Hematopoietic multipotent progenitor cell treated with erythropoietin and hydrocortisone succinate and interleukin-3 and kit ligand, for 6 days (in vitro differentiated cells): Measurements from ENCODE around the gene PDLIM1.
"Not testable (repeated sequence)": the region's sequence is repeated elsewhere in the genome, so short reads cannot be mapped to it uniquely, and the experiment has no call there.

Experiments used
- DNase-seq: peaks from one replicate; pipeline ENCODE4 v3.0.0-alpha.2; 2015

Gene PDLIM1

DNA sequence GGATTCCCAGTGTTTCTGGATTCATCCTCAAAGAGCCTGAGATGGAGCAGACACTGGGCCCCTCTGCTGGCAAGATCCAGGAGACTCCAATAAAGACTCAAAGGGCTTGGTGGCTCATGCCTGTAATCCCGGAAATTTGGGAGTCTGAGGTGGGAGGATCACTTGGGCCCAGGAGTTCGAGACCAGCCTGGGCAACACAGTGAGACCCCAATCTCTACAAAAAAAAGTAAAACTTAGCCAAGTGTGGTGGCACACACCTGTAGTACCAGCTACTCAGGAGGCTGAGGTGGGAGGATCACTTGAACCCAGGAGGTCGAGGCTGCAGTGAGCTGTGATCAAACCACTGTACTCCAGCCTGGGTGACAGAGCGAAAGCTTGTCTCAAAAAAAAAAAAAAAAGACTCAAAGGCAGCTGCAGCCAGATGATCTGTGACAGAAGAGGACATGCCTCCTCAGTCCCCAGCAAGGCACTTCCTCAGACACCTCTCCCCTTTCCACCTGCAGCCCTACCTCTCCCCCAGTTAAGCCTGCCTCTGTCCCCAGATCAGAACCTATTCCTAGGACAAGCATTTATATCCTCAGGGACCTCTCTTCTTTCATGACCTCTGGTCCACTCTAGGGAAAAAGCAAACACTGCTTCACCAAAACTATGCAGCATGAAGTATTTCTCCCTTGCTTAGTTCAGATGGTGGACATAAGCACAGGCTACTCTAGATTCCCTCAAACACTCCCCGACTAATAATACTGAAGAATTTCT lies 27.9 kb downstream of the PDLIM1 start:
- DNase-seq, result no peak

DNA sequence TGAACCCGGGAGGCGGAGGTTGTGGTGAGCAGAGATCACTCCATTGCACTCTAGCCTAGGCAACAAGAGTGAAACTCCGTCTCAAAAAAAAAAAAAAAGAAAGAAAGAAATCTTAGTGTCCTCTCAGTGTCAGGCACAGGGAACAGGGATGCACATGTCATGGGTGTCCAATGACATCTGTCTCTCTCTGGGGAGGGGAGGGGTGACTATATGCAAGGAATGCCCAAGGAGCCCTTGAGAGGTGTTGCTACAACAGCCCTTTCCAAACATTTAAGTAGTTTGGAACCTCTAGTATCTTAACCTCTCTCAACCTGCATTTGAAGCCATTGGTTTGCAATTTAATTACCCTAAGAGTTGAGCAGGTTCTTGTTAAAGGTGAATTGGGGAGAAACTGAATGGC lies 28.9 kb downstream of the PDLIM1 start:
- DNase-seq, result no peak

DNA sequence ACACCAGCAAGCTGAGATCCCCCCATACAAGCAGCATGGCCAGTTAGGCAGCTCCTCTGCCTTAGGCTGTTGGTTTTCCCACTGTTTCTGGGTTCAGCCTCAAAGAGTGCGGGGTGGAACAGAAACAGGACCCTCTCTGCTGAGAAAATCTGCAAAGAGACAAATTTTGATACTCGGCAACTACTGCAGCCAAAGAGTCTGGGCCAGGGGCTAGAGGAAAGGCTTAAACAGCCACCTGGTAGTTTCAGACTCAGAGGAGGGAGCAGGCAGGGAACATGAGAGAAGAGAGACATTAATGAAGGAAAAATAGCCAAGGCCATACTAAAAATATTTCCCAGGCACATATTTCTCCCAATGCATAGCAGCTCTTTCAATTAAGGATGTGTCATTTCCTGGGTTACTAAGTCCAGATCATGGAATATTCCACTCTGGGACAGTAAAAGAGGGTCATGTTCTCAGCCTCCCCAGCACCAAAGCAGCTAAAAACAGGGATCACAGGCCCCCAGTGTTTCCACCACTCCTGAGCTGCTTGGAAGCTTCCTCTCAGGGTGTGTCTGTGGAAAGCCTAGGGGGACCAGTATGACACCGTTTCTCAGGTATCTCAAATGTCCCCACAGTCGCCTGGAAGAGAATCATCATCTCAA lies 29.8 kb downstream of the PDLIM1 start:
- DNase-seq, result no peak

DNA sequence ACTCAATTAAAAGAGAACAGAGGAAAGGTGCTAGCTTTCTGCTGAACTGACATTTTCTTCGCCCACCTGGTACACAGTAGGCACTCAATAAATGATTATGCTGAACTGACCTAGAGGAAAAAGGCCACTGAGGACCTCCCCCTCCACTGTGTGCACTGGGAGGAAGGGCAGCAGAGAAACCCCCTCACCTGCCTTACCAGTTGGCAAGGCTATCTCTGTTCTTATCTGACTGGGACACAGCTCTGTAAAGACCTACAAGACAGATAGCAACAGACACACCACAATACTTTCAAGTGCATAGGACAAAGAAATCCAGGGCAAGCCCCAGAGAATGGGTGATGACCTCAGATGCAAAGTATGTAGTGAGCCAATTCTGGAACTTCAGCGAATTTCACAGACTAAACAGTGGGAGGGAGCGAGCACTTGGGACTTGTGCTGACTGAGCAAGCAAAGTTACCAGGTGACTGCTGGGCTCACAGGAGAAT lies 30.4 kb downstream of the PDLIM1 start:
- DNase-seq, result peak; percentile 46

DNA sequence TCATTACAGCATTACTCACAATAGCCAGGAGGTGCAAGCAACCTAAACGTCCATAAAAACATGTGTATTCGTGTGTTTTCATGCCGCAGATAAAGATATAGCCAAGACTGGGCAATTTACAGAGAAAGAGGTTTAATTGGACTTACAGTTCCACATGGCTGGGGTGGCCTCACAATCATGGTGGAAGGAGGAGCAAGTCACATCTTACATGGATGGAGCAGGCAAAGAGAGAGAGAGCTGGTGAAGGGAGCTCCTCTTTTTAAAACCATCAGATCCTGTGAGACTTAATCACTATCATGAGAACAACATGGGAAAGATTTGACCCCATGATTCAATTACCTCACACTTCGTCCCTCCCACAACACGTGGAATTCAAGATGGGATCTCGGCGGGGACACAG lies 33.0 kb downstream of the PDLIM1 start:
- DNase-seq, result no peak

DNA sequence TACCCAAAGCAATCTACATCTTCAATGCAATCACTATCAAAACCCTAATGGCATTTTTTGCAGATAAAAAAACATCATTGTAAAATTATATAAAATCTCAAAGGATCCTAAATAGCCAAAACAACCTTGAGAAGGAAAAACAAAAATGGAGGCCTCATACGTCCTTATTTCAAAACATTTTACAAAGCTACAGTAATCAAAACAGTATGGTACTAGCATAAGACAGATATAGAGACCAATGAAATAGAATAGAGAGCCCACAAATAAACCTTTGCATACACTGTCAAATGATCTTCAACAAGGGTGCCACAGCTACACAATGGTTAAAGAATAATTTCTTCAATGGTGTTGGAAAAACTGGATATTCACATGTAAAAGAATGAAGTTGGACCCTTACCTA lies 34.5 kb downstream of the PDLIM1 start:
- DNase-seq, result no peak

DNA sequence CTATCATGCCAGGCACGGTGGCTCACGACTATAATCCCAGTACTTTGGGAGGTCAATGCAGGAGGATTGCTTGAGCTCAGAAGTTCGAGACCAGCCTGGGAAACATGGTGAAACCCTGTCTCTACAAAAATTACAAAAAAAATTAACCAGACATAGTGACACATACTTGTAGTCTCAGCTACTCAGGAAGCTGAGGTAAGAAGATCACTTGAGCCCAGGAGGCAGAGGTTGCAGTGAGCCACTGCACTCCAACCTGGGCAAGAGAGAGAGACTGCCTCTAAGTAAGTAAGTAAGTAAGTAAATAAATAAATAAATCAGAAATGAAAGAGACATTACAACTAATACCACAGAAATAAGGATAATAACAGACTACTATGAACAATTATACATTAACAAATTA lies 36.2 kb downstream of the PDLIM1 start:
- no peak for DNase-seq

DNA sequence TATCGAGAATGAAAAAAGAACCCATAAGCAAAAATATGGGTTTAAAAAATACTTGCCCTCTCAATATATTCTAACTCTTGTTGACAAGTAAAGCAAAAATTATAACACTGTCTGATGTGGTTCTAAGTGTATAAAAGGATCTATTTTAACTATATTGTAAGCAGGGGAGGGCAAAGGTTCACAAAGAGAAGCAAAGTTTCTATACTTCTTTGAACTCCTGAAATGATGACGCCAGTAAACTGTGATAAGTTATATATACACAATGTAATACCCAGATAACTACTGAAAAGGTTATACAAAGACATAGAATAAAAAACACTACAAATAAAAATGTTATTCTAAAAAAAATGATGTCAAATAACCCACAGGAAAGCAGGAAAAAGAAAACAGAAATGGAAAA lies 37.1 kb downstream of the PDLIM1 start:
- no peak for DNase-seq

DNA sequence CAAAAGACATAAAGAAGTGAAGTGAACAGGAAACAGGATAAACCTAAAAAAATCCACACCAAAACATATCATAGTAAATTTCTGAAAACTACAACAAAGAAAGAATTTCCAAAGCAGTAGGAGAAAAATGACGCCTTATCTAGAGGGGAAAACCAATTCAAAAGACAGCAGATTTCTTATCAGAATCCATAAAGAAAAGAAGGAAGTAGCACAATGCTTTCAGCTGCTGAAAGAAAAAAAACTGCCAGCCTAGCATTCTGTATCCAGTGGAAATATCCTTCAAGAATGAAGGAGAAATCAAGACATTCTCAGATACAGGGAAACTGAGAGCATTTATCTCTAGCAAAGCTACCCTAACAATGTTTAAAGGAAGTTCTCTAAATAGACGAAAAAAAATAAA lies 37.8 kb downstream of the PDLIM1 start:
- DNase-seq, result peak; percentile 24

DNA sequence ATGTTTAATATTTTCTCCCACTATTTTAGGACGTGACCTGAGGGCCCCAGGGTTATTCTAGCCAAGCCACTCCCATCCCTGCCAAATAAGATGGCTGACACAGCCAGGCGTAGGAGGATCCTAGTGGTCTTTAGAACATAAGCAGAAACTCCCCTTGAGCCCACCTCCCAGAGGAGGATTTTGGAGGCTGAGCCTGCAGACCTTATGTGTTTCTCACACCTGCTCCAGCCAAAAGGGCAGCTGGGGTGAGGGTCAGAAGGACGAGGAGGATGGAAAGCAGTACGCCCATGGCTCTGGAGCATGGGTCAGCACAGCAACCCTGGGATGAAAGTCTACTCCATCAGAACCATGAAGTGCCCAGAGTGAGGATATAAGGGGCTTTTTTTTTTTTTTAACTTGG lies 39.9 kb downstream of the PDLIM1 start:
- DNase-seq, result no peak

DNA sequence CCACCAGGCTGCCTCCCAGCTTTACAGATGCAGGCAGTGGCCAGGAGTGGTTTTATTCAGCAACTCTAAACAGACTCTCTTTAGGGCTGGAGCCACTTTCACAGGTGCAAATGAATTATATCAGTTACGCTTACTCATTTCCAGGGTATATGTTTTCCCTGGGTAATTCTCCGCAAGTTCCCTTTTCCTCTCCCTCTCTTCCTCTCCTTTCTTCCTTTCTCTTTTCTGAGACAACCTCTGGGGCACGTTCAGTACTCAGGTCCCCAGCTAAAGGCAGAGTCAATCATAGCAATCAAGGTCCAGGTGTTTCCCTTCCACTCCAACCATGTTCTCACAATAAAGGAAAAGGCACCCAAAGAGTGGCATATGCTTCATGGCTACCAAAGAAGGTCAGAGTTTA lies 41.3 kb downstream of the PDLIM1 start:
- DNase-seq, result no peak

DNA sequence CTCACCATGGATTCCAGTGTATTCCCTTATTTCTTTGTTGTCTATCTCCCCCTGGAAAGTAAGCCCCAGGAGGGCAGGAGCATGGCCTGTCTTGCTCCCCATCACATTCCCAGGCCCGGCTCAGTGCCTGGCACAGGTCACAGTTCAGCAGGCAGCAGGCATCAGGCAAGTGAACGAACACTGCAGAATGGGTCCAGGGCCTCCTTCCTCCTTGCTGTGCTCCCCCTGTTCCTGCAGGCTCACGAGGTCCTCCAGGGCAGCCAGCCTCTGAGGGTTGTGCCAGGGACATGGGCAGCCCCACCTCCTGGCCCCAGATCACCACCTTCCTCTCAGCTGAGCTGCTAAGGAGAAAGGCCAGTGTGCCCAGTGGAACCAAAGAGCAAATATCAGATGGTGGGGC lies 41.8 kb downstream of the PDLIM1 start:
- no peak for DNase-seq

DNA sequence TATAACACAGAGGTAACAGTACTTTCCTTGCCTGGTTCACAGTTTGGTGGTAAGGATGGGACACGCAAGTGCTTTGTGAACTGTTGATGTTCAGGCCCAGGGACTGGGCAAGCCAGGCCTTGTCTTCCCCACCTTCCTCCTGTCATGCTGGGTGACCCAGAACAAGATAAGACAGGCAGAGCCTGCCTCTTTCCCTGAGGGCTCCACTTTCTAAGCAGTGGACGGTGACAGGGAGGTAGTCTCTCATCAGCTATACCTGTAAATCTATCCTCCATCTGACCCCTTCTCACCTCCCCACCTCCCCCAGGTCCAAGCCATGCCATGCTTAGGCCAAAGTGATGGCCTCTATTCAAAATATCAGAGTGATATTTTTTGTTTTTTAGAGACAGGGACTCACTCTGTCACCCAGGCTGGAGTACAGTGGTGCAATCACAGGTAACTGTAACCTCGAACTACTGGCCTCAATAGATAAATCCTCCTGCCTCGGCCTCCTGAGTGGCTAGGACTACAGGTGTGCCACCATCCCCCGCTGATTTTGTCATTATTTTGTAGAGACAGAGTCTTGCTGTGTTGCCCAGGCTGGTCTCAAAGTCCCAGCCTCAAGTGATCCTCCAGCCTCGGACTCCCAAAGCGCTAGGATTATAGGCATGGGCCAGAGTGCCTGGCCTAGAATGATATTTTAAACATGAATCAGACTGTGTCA lies 42.8 kb downstream of the PDLIM1 start:
- DNase-seq, result no peak

DNA sequence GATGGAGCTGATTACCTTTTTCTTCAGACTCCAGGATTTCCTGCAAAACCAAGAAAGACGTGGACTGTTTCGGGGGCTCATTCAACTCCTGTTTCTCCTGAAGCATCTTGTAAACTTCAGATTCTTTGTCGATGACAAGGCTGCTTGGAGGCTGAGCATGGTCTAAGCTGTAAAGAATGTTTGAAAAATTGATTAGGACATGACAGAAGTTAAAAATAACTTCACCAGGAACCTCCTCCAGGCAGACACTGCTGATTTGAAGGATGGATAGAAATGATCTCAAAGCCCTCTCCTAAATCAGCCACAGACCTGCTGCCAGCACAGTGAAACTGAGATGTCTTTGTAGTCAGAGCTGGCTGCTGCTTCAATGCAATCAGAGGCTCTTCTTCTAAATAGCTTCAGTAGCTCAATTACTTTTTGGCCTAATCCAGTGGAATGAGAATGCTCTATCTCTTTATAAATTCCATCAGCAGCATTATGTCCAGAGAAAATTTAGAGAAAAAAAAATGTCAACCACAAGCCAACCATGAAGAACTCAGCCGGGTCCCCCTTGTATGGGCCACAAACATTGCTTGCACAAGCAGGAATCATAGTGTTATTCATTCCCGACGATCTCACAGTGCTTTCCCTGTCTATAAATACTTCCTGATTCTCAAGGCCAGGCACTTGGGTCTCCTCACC lies 43.5 kb downstream of the PDLIM1 start:
- DNase-seq, result no peak

DNA sequence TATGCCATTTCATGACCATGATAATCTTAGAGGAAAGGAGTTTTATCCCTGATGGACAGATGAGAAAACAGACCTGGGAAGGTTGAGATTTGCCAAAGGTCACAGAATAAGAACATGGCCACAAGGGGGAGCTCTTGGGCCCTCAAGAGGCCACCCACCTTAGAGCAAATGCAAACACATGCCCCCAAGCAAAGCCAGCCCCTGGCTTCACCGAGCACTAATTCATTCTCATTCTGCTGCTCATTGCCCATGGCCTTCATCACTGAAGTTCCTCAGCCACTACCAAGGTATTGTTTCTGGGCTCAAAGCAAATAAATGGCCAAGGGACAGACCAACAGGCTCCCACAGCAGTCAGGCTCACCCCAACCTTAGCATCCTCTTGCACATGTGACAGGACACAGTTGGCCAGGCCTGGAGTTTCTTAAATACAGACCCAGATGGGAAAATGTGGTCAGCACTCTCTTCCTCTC lies 44.2 kb downstream of the PDLIM1 start:
- DNase-seq, result peak; percentile 93

DNA sequence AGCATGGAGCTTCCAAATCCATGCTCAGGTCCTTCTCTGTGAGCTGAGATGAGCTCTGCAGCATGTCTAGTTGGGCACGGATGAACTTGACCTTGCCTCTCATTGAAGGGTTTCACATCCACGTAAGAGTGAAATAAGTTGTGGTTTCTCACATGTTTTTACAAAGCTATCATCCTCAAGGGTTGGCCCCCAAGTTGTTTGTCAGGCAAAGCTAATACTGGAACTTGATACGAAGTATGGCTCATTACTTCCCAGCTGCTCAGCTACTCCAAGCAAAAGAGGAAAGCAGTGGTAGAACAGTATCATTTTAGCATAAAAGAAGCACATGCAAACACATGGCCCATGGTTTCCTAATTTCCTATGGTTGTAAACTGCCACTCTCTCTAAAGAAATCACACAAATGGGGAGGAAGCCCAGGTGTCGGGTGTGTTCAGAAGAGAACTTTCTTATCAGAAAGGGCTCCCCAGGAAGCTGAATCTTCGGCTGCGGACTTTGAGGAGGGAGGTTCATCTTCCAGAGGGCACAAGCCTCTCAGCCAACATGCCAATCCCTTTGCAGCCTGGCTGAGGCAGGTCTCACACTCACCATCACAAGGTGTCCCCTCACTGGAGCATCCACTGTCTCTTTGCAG lies 45.3 kb downstream of the PDLIM1 start:
- no peak for DNase-seq

DNA sequence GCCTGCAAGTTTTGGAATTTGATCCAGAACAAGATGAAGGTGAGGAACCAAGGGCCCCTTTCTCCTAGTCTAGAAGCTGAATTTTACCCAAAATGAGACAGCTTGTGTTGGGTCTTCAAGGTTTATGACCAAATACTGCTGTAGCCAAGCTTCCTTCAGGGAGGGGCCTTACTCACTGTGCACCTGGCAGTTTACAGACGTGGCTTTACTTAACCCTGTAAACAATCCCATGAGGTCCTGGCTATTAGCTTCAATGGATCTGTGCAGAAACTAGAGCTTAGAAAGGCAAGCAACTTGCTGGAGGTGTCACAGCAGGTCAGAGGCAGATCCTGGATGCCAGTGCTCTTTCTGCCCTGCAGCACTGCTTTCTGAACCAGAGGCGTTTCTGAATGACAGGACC lies 46.7 kb downstream of the PDLIM1 start:
- DNase-seq, result no peak

DNA sequence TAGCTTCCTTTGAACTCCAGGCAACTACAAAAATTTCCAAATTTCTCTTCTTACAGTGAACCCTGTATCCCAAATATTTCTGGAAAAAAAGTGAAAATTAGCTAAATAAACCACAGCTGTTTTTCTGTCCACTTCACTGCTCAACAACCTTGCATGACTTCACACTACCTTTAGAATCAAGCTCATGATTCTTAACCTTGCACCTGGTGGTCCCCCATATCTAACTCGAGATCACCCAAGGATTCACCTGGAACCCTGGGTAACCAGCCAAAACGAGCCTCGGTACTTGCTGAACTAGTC lies 47.5 kb downstream of the PDLIM1 start:
- DNase-seq, result no peak

DNA sequence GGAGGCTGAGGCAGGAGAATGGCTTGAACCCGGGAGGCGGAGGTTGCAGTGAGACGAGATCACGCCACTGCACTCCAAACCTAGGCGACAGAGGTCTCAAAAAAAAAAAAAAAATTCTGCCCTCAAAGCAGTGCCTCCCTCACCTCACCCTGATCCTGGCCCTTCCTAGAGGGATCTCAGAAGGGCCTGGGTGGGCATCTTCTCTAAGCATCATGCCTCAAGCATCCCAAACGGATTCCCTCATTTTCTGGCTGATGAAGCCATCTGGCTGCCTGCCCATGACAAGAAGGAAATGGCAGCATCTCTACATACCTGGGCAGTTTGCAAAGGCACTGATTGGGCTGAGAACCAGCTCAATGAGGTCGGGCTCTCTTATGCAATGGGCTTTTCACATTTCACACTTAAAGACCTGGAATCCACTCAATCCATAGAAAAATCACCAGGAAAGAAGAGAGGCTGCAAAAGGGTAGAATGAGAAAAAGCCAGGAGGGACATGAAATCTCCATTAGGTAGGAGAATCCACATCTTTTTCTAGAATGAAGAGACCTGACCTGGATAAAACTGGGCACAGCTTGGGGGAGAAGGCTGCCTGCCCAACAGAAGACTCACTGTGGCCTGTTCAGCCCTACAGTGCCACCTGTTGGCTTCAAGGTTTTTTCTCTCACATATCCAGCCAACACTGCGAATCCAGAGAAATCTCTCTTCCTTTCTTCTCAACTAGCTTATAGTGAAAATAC lies 48.1 kb downstream of the PDLIM1 start:
- peak; percentile 76 for DNase-seq

DNA sequence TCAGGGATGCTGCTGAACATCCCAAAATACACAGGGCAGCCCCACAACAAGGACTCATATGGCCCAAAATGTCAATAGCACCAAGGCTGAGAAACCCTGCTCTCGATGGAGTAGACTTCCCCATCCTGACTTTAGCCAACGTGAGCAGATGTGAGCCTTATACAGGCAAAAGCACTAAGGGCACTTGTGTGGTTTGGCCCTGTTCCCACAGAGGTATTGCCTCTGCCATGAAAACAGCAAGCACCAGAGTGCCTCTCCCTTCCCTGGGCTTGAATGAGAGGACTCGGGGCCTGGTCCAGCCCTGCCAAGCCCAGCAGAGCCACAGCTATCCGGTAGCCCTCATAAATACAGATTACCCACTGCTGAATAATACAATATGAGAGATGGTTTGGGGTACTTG lies 49.3 kb downstream of the PDLIM1 start:
- no peak for DNase-seq

DNA sequence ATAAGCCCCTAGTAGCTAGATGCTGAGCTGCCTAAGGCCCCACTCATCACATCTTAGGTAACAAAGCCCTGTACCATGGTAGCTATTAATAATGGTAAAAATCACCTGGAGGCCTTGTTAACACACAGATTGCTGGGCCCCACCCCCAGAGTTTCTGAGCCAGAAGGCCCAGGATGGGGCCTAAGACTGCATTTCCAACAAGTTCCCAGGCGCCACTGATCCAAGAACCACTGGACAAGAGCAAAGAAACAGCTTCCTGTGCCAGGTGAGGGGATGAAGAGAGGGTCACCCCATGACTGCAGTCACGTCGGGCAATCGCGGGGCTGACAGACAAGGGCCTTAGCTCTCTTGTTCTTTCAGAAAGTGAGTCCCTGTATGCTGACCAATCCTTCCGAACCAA lies 50.0 kb downstream of the PDLIM1 start:
- no peak for DNase-seq

DNA sequence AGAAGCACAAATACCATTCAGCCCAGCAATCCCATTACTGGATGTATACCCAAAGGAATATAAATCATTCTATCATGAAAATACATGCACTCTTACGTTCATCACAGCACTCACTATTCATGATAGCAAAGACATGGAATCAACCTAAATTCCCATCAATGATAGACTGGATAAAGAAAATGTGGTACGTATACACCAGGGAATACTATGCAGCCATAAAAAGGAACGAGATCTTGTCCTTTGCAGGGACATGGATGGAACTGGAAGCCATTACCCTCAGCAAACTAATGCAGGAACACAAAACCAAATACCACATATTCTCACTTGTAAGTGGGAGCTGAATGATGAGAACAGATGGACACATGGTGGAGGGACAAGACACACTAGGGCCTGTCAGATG lies 50.7 kb downstream of the PDLIM1 start:
- DNase-seq, result not testable (repeated sequence)
